ENCODE measurements around the gene KCND2.

Gene KCND2

DNA sequence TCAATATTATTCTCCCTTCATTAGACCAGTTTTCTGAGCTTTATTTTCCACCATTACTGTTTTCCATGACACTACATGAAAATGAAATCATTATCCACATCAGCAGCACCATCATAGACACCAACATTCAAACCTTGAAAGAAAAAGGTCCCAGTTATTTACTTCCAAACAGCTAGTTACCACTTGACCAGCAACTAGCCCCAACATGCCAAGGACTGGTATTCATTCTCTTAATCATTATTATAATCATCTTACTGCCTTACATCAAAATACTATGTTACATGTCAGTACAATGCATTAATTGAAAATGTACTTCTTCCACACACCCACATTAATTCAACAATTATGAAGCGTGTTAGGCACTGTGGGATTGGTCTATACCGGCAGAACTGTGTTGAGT lies 385.5 kb downstream of the KCND2 start:
- no peak overlapping the region for H3K4me2 ChIP-seq (ENCODE audit: low read length)
- no peak overlapping the region for H3K4me3 ChIP-seq (ENCODE audit: low read depth, low read length)
- H2AFZ ChIP-seq, result no peak overlapping the region
- no peaks in the 10 kb centered on the region for H3K27me3 ChIP-seq (ENCODE audit: control insufficient read depth, insufficient read depth, low read length)
- no peaks in the 10 kb centered on the region for H3K79me2 ChIP-seq
- H3K27ac ChIP-seq, result no peak overlapping the region
- TF ChIP-seq, protein P1, sequence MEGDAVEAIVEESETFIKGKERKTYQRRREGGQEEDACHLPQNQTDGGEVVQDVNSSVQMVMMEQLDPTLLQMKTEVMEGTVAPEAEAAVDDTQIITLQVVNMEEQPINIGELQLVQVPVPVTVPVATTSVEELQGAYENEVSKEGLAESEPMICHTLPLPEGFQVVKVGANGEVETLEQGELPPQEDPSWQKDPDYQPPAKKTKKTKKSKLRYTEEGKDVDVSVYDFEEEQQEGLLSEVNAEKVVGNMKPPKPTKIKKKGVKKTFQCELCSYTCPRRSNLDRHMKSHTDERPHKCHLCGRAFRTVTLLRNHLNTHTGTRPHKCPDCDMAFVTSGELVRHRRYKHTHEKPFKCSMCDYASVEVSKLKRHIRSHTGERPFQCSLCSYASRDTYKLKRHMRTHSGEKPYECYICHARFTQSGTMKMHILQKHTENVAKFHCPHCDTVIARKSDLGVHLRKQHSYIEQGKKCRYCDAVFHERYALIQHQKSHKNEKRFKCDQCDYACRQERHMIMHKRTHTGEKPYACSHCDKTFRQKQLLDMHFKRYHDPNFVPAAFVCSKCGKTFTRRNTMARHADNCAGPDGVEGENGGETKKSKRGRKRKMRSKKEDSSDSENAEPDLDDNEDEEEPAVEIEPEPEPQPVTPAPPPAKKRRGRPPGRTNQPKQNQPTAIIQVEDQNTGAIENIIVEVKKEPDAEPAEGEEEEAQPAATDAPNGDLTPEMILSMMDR (IDR thresholded peaks at IDR 0.05), result no peak
- peaks cover under 1% of the 10 kb centered on the region for H3K36me3 ChIP-seq (ENCODE audit: control insufficient read depth, insufficient read depth, low read length)
- H3K9ac ChIP-seq, result no peak overlapping the region
- H3K4me1 ChIP-seq, result no peaks in the 10 kb centered on the region
- H3K9me3 ChIP-seq (ENCODE audit: control insufficient read depth, low read length), result no peaks in the 10 kb centered on the region

DNA sequence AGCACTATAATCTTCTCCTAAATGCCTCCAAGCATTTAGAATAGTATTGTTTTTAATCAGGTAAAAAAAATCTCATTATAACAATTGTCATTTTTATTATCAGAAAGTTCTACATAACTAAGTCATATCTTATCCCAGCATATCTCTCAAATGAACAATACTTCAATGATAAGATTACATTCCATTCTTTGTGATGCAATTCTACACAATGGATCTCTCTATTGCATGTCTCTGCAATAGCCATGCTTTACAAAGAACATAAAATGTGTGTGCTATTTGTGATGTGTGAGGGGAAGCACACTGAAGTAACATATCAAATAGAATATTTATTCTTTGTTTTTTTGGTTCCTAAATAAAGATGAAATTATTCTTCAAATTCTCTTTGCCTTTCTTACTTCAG lies 389.3 kb downstream of the KCND2 start:
- H3K4me3 ChIP-seq (ENCODE audit: low read depth, low read length), result no peak overlapping the region
- no peak overlapping the region for H3K4me2 ChIP-seq (ENCODE audit: low read length)
- no peaks in the 10 kb centered on the region for H3K27me3 ChIP-seq (ENCODE audit: control insufficient read depth, insufficient read depth, low read length)
- no peaks in the 10 kb centered on the region for H3K9me3 ChIP-seq (ENCODE audit: control insufficient read depth, low read length)
- H3K27ac ChIP-seq, result no peak overlapping the region
- no peaks in the 10 kb centered on the region for H3K4me1 ChIP-seq
- H3K79me2 ChIP-seq, result no peaks in the 10 kb centered on the region
- TF ChIP-seq, protein P1 (IDR thresholded peaks at IDR 0.05), result no peak
- peaks cover 5% of the 10 kb centered on the region for H3K36me3 ChIP-seq (ENCODE audit: control insufficient read depth, insufficient read depth, low read length)
- no peak overlapping the region for H3K9ac ChIP-seq
- no peak overlapping the region for H2AFZ ChIP-seq

DNA sequence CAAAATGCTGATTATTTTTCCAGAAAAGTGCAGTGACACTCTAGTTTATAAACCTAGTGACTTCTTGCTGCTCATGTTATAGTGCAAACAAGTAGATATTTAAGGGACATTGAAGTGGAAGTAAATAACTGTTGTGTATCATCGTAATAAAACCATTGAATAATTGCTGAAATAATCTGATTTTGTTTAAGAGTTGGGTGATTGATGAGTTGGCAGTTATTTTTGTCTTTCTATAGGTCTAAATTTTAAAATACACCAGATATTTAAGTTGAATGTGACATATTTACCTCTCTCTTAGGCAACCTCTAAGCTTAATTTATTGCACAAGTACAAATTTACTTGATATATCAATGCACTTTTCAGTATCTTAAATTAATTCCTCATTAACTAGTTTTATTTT lies 392.1 kb downstream of the KCND2 start:
- H3K36me3 ChIP-seq (ENCODE audit: control insufficient read depth, insufficient read depth, low read length), result peaks cover 5% of the 10 kb centered on the region
- no peaks in the 10 kb centered on the region for H3K27me3 ChIP-seq (ENCODE audit: control insufficient read depth, insufficient read depth, low read length)
- H2AFZ ChIP-seq, result no peak overlapping the region
- no peak overlapping the region for H3K4me2 ChIP-seq (ENCODE audit: low read length)
- no peaks in the 10 kb centered on the region for H3K9me3 ChIP-seq (ENCODE audit: control insufficient read depth, low read length)
- no peaks in the 10 kb centered on the region for H3K79me2 ChIP-seq
- H3K27ac ChIP-seq, result no peak overlapping the region
- H3K4me3 ChIP-seq (ENCODE audit: low read depth, low read length), result no peak overlapping the region
- H3K4me1 ChIP-seq, result no peaks in the 10 kb centered on the region
- H3K9ac ChIP-seq, result no peak overlapping the region
- TF ChIP-seq, protein P1 (IDR thresholded peaks at IDR 0.05), result no peak

DNA sequence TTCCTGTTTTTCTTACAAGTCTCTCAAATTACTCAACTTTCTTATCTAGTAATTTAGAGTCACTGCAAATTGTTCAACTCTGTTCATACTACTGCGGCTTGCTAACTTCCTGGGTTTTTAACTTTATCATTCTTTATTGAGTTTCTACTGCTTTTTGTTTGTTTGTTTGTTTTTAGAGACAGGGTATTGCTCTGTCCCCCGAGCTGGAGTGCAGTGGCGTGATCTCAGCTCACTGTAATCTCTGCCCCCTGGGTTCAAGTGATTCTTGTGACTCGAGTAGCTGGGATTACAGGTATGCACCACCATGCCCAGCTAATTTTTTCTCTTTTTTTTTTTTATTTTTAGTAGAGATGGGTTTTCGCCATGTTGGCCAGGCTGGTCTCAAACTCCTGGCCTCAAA lies 402.1 kb downstream of the KCND2 start:
- no peak overlapping the region for H3K4me2 ChIP-seq (ENCODE audit: low read length)
- H3K4me1 ChIP-seq, result no peaks in the 10 kb centered on the region
- no peak overlapping the region for H3K9ac ChIP-seq
- no peaks in the 10 kb centered on the region for H3K9me3 ChIP-seq (ENCODE audit: control insufficient read depth, low read length)
- H3K79me2 ChIP-seq, result no peaks in the 10 kb centered on the region
- H3K4me3 ChIP-seq (ENCODE audit: low read depth, low read length), result no peak overlapping the region
- no peaks in the 10 kb centered on the region for H3K36me3 ChIP-seq (ENCODE audit: control insufficient read depth, insufficient read depth, low read length)
- H2AFZ ChIP-seq, result no peak overlapping the region
- H3K27ac ChIP-seq, result no peak overlapping the region
- H3K27me3 ChIP-seq (ENCODE audit: control insufficient read depth, insufficient read depth, low read length), result no peaks in the 10 kb centered on the region
- TF ChIP-seq, protein P1 (IDR thresholded peaks at IDR 0.05), result no peak

- Histone ChIP-seq H3K4me3 (ENCODE audit: low read depth, low read length) (no peak overlapping the region), H3K9me3 (ENCODE audit: control insufficient read depth, low read length) (no peaks in the 10 kb centered on the region), H3K27ac (no peak overlapping the region), H3K27me3 (ENCODE audit: control insufficient read depth, insufficient read depth, low read length) (no peaks in the 10 kb centered on the region), H3K9ac (no peak overlapping the region), H3K36me3 (ENCODE audit: control insufficient read depth, insufficient read depth, low read length) (no peaks in the 10 kb centered on the region), H3K4me1 (no peaks in the 10 kb centered on the region), H2AFZ (no peak overlapping the region), H3K4me2 (ENCODE audit: low read length) (no peak overlapping the region), H3K79me2 (no peaks in the 10 kb centered on the region)
- TF ChIP-seq, protein P1 (IDR thresholded peaks at IDR 0.05), result no peak
Measured at GRCh38 chr7:120677535-120677934, 404.6 kb downstream of the KCND2 start.

Measured in parathyroid adenoma (tissue), 2 donors.